ENCODE measurements around the gene RCOR1. TPM values are rescaled to one million over a fixed set of nuclear protein-coding genes. Genes with fewer than 3 reads are reported as not detected.

The RCOR1 gene
- total RNA-seq, 1 experiment from 2014 or later, result 33.6 TPM

DNA sequence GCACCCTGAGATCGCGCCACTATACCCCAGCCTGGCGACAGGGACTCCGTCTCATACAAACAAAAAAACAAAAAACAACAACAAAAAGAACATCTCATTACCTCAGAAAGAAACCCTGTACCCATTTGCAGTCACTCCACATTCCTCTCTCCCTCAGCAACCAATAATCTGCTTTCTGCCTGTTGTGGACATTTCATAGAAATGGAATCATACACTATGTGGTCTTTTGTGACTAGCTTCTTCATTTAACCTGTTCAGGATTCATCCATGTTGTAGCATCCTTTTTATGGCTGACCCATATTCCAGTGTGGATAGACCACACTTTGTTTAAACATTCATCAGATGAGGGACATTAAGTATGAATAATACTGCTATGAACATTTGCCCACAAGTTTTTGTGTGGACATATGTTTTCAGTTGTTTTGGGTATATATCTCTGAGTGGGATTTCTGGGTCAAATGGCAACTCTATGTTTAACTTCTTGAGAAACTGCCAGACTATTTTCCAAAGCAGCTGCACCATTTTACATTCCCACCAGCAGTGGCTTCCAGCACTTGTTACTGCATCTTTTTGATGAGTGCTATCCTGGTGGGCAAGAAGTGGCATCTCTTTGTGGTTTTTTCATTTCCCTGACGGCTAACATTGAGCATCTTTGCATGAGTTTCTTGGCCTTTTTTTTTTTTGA lies 5.9 kb upstream of the RCOR1 start:
- Histone ChIP-seq H3K27me3 (replicated peaks; ENCODE audit: control insufficient read depth, insufficient read depth, low read length) (no peaks in the 10 kb centered on the region), H3K4me1 (peaks cover 50% of the 10 kb centered on the region)

DNA sequence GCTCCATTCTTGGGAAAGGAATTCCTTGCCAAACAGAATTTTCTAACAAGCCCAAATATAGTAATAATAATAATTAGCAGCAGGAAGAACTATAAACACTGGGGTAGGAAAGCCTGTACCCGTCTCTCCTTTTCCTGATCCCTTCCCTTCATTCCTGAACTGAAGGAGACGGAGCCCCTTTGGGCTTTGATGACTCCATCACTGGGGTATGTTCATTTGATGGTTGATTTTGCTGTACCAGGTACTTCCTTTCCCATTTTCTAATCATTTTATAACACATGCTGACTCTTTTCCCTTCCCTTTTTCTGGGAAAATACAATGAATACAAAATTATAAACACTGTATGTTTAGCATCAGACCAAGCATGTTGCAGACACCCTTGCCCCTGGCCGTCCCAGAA lies 3.6 kb upstream of the RCOR1 start:
- no peak for DNase-seq
- intact Hi-C loops (cut with micrococcal nuclease; ENCODE audit: unreplicated experiment), result no loop called here
- Histone ChIP-seq H3K9me3 (no peaks in the 10 kb centered on the region), H3K4me3 (ENCODE audit: low read depth, low read length) (no peak overlapping the region), H3K36me3 (ENCODE audit: control insufficient read depth, insufficient read depth, low read length) (no peaks in the 10 kb centered on the region), H3K27me3 (replicated peaks; ENCODE audit: control insufficient read depth, insufficient read depth, low read length) (no peaks in the 10 kb centered on the region), H3K4me1 (peaks cover 41% of the 10 kb centered on the region)
- H3K4me3 Mint-ChIP-seq (ENCODE audit: unreplicated experiment), result peak overlapping the region; percentile 79
- H3K27me3 Mint-ChIP-seq (ENCODE audit: insufficient read depth, unreplicated experiment), result no peaks in the 10 kb centered on the region
- POLR2A ChIA-PET, result no interaction called here
- H3K36me3 Mint-ChIP-seq (ENCODE audit: insufficient read depth, unreplicated experiment), result peaks cover 6% of the 10 kb centered on the region
- H3K27ac Mint-ChIP-seq (ENCODE audit: unreplicated experiment), result peak overlapping the region; percentile 83
- TF ChIP-seq, protein P1, sequence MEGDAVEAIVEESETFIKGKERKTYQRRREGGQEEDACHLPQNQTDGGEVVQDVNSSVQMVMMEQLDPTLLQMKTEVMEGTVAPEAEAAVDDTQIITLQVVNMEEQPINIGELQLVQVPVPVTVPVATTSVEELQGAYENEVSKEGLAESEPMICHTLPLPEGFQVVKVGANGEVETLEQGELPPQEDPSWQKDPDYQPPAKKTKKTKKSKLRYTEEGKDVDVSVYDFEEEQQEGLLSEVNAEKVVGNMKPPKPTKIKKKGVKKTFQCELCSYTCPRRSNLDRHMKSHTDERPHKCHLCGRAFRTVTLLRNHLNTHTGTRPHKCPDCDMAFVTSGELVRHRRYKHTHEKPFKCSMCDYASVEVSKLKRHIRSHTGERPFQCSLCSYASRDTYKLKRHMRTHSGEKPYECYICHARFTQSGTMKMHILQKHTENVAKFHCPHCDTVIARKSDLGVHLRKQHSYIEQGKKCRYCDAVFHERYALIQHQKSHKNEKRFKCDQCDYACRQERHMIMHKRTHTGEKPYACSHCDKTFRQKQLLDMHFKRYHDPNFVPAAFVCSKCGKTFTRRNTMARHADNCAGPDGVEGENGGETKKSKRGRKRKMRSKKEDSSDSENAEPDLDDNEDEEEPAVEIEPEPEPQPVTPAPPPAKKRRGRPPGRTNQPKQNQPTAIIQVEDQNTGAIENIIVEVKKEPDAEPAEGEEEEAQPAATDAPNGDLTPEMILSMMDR (IDR thresholded peaks at IDR 0.05; ENCODE audit: insufficient read depth in 1 of 2, low read depth in 1 of 2, low read length in 1 of 2, severe bottlenecking in 1 of 2, unreplicated experiment in 1 of 2), result no peak
- CTCF ChIA-PET, result interaction anchor here (0.7 kb wide), 1 partner anchor 8 kb away, joined by 3 read pairs; no protein-coding TSS in a partner anchor
- no TSS peak for BruUV-seq (replicated peaks)
- H3K4me1 Mint-ChIP-seq (ENCODE audit: low read depth, unreplicated experiment), result peaks cover 26% of the 10 kb centered on the region
- no peaks in the 10 kb centered on the region for H3K9me3 Mint-ChIP-seq (ENCODE audit: unreplicated experiment)

More for the DNA sequence above, 5.9 kb upstream of the RCOR1 start:
- peak overlapping the region; percentile 34 for H3K4me3 Mint-ChIP-seq (ENCODE audit: unreplicated experiment)
- POLR2A ChIA-PET, result no interaction called here
- peaks cover 28% of the 10 kb centered on the region for H3K4me1 Mint-ChIP-seq (ENCODE audit: low read depth, unreplicated experiment)
- no peaks in the 10 kb centered on the region for H3K27me3 Mint-ChIP-seq (ENCODE audit: insufficient read depth, unreplicated experiment)
- Histone ChIP-seq H3K4me3 (ENCODE audit: low read depth, low read length) (no peak overlapping the region), H3K9me3 (no peaks in the 10 kb centered on the region), H3K36me3 (ENCODE audit: control insufficient read depth, insufficient read depth, low read length) (no peaks in the 10 kb centered on the region)
- H3K36me3 Mint-ChIP-seq (ENCODE audit: insufficient read depth, unreplicated experiment), result peaks cover 6% of the 10 kb centered on the region
- TF ChIP-seq, protein P1 (IDR thresholded peaks at IDR 0.05; ENCODE audit: insufficient read depth in 1 of 2, low read depth in 1 of 2, low read length in 1 of 2, severe bottlenecking in 1 of 2, unreplicated experiment in 1 of 2), result no peak
- no peak for DNase-seq
- CTCF ChIA-PET, result interaction anchor here (1.4 to 2.8 kb wide), 2 partner anchors 8 to 62 kb away, joined by 9 to 18 read pairs; no protein-coding TSS in a partner anchor
- H3K9me3 Mint-ChIP-seq (ENCODE audit: unreplicated experiment), result no peaks in the 10 kb centered on the region
- no peak overlapping the region for H3K27ac Mint-ChIP-seq (ENCODE audit: unreplicated experiment)
- intact Hi-C loops (cut with micrococcal nuclease; ENCODE audit: unreplicated experiment), result no loop called here
- BruUV-seq (replicated peaks), result no TSS peak

DNA sequence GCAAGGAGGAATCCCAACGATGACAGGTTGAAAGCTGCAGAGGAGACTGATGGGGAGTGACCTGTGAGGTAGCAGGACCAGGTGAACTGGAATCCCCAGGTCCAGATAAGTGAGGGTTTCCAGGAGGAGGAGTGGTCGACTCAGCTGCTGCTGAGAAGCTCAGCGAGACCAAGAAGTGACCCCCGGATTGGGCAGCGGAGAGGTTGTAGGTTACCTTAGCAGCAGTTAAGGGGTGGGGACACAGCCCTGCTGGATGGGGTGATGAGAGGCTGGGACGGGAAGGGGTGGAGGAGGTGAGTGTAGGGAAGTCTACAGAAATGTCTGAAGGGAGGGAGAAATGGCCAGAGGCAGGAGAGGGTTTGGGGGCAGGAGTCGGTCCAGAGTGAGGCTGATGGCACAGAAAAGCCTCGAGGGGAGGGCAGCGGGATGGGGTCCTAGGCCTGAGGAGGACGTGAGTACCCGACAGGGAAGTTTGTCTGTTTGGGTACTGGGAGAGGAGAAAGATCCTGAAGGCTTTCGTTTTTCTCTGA lies 2.6 kb upstream of the RCOR1 start:
- H3K4me3 Mint-ChIP-seq (ENCODE audit: unreplicated experiment), result peak overlapping the region; percentile 79
- peaks cover 6% of the 10 kb centered on the region for H3K36me3 Mint-ChIP-seq (ENCODE audit: insufficient read depth, unreplicated experiment)
- Histone ChIP-seq H3K9me3 (no peaks in the 10 kb centered on the region), H3K4me3 (ENCODE audit: low read depth, low read length) (no peak overlapping the region), H3K27me3 (replicated peaks; ENCODE audit: control insufficient read depth, insufficient read depth, low read length) (no peaks in the 10 kb centered on the region), H3K36me3 (ENCODE audit: control insufficient read depth, insufficient read depth, low read length) (no peaks in the 10 kb centered on the region), H3K4me1 (peaks cover 39% of the 10 kb centered on the region)
- no TSS peak for BruUV-seq (replicated peaks)
- intact Hi-C loops (cut with micrococcal nuclease; ENCODE audit: unreplicated experiment), result loop anchor here (5.0 kb wide), 2 partner anchors 102 to 187 kb away; partner anchors contain the start of gene TRAF3
- H3K27ac Mint-ChIP-seq (ENCODE audit: unreplicated experiment), result peak overlapping the region; percentile 83
- DNase-seq, result peak; percentile 39 to 57
- H3K9me3 Mint-ChIP-seq (ENCODE audit: unreplicated experiment), result no peaks in the 10 kb centered on the region
- peaks cover 26% of the 10 kb centered on the region for H3K4me1 Mint-ChIP-seq (ENCODE audit: low read depth, unreplicated experiment)
- ChIA-PET POLR2A (no interaction called here), CTCF (no interaction called here)
- TF ChIP-seq, protein P1 (IDR thresholded peaks at IDR 0.05; ENCODE audit: insufficient read depth in 1 of 2, low read depth in 1 of 2, low read length in 1 of 2, severe bottlenecking in 1 of 2, unreplicated experiment in 1 of 2), result no peak
- no peaks in the 10 kb centered on the region for H3K27me3 Mint-ChIP-seq (ENCODE audit: insufficient read depth, unreplicated experiment)
